HG03135 (cell line): Measurements from ENCODE around the gene CDH15.

Experiments
- ATAC-seq: cut with Tn5 transposase; IDR thresholded peaks from one replicate; pipeline ENCODE4 v1.9.1; 2021; ENCODE audit warnings: mild to moderate bottlenecking, moderate library complexity; ENCODE audit not compliant: unreplicated experiment

CDH15 gene, protein sequence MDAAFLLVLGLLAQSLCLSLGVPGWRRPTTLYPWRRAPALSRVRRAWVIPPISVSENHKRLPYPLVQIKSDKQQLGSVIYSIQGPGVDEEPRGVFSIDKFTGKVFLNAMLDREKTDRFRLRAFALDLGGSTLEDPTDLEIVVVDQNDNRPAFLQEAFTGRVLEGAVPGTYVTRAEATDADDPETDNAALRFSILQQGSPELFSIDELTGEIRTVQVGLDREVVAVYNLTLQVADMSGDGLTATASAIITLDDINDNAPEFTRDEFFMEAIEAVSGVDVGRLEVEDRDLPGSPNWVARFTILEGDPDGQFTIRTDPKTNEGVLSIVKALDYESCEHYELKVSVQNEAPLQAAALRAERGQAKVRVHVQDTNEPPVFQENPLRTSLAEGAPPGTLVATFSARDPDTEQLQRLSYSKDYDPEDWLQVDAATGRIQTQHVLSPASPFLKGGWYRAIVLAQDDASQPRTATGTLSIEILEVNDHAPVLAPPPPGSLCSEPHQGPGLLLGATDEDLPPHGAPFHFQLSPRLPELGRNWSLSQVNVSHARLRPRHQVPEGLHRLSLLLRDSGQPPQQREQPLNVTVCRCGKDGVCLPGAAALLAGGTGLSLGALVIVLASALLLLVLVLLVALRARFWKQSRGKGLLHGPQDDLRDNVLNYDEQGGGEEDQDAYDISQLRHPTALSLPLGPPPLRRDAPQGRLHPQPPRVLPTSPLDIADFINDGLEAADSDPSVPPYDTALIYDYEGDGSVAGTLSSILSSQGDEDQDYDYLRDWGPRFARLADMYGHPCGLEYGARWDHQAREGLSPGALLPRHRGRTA

DNA sequence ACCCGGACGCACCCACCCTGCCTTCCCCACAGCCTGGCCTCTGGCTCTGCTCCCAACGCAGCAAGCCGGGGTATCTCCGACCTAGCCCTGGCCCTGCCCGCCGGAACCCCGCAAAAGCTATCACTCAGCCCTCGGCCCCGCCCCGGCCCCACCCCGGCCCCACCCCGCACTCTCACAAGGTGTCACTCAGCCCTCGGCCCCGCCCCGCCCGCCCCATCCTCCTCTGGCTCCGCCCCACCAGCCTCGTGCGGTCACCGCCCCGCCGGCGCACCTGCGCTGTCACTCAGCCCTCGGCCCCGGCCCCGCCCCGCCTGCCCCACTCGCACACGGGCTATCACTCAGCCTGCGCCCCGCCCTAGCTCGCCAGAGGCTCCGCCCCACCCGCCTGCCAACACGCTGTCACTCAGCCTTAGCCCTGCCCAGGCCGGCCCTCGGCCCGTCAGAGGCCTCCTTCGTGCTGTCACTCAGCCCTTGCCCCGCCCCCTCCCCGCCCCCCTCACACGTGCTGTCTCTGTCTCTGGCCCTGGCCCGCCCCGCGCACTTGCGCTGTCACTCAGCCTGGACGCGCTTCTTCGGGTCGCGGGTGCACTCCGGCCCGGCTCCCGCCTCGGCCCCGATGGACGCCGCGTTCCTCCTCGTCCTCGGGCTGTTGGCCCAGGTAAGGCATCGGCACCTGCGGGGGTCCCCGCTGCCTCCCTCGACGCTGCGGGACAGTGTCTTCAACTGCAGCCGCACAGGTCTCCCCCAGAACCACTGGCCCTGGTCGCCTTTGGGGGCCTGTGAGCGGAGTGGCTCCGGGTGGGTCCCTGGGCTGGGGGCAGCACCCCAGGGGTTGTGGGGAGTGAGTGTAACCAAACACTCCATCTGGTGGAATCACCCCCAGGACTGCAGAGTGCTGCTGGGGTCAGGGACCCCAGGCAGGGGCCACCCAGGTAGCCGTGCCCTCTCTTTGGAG, at the start of gene CDH15:
Gene CDH15, plus strand, starts transcription at position 533 of the 955 bp plus-strand sequence. Its CDS starts 84 bp downstream, at position 617.
- peak; percentile 74 for ATAC-seq

DNA sequence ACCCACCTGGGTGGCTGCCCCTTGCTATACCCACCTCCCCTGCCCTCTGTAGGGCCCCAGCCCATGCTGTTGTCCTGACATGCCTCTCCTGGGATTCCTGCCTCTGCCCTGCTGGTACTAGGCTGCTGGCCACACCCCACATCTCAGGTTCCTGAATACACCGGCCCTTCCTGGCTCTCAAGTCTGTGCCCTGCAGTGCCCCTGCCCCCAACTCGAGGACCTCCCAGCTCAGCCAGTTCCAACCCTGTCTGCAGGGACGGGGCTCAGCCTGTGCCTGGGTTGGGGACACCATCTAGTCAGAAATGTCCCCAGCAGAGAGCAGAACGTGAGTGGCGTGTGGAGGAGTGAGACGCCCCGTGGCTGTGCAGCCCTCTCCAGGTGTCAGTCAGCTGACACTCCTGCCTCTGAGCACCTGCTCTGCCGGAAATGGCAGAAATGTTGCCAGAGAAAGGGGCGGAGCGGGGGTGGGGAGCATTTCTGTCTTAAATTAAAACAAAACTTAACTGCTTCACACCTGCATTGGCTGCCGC, 49.2 kb upstream of the CDH15 start:
- ATAC-seq, result no peak

DNA sequence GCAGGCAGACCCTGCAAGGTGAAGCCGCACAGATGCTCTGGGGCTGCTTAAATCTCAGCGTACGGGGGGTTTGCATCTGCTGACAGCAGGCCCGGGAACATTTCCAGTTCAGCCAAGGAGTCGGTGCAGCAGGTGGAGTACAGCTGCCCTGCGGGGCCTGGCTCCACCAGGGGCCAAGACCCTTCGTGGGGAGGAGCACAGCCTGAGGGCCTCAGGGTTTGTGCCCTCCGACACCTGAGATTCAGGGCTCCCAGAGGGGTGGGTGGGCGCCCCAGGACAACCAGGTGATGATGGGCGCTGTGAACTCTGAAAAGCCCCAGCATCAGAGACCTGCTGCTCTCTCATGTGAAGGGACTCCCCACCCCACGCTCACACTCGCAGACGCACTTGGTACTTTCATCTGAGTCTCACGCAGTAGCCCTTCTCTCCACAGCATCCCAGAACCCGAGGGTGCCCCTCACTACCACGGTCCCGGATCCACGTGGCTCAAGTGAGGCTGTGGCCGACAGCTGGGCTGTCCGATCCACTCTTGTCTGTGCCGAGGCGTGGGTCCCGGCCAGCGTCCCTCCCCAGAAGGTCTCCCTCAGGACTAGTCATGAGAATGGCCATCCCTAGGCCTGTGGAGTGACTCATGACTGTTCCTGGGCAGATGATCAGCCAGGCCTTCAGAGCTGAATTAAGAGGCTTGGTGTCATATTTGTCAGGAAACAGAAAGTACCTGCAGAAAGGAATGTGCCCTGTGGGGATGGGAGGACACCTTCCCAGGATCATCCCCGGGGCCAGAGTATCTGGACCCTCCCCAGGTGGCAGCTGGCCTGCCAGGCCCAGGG, 48.3 kb upstream of the CDH15 start:
- ATAC-seq, result no peak

DNA sequence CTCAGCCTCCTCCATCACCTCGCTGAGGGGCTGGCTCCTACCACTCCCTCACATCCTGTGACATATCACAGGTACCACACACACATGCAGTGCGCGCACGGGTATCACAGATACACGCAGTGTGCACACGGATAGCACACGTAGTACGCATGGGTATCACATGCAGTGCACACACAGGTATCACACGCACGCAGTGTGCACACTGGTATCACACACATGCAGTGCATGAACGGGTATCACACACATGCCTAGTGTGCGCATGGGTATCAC, 47.8 kb upstream of the CDH15 start:
- ATAC-seq, result no peak

GRCh38 chr16:89129378-89129777, 42.2 kb upstream of the CDH15 start:
- no peak for ATAC-seq

- no peak for ATAC-seq
Observed at GRCh38 chr16:89130448-89130847, 41.1 kb upstream of the CDH15 start.

DNA sequence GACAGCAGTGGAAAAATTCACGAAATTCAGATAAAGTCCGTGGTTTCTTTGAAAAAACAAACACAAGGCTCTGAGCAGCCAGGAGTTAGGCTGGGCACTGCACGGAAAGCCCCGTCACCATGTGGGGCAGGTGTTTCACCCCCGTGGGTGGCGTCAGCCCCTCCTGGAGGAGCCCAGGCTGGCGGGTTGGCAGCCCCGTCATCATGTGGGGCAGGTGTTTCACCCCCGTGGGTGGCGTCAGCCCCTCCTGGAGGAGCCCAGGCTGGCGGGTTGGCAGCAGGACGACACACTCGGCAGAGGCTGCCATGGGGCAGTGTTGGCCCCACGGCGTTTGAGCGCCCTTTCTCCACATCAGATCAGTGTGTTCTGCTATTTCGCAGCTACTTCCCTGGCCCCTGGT, 39.8 kb upstream of the CDH15 start:
- ATAC-seq, result no peak

DNA sequence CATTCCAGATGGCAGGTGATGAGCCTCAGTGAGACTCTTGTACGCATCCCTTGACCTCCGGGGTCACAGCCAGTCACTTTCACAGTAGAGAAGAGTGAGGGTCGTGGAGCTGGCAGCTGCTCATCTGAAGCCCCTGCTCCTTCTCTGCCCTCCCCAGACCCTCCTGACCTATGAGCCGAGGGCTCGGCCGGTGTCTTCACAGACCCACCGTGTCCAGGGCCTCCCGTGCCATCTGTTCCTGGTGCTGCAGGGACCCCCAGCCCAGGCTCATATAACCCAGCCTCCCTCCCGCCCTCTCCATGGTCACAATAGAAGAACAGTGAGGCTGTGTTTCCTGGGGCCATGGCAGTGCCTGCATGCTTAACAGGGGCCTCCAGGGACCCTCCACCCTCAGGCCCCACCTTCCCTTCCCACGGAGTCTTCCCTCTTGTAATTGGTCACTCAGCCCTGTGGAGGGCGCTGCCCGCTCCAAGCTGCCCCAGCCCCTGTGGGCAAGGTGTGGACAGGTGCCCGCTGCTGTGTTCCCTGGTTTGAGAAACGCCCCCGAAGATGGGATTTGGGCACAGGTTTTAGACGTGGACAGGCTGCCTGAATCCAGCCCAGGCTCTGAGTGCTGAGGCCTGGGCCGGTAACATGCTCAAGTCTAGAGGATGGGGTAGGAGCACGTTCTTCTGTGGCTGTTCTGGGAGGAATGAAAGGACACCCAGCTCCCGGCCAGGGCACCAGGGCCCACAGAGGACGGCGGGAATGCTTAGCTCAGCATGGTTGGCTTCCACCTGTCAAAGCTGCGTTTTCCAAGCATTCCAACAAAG, 39.1 kb upstream of the CDH15 start:
- no peak for ATAC-seq

DNA sequence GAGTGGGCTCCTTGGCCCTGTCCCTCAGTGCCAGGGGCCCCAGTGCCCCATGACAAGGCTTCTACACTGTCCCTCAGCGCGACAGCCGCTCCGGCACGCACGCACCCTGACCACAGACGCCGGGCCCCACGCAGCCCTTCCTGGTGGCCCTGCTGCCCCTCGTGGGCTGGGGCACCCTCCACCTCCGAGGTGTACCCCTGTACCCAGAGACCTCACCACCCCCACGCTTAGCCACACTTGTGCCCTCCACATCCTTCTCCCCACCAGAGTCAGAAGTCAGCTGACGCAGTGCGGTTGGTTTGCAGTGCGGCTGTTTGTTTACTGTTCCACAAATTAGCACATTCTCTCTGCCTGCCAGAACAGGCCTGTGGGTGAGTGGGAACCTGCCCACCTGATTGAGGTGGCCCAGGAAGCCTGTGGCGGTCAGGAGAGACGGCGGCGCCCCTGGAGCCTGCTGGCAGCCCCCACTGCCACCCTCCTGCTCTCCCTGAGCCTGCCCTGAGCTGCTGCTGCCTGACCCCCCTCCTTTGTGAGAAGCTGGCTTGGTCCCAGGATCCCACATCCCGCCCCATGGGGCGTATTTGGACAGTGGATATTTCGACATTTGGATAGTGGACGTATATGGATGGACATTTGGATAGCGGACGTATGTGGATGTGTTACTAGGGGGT, 38.0 kb upstream of the CDH15 start:
- no peak for ATAC-seq

- no peak for ATAC-seq
Observed at GRCh38 chr16:89134269-89134668, 37.3 kb upstream of the CDH15 start.

GRCh38 chr16:89135166-89135565, 36.4 kb upstream of the CDH15 start:
- ATAC-seq, result no peak

DNA sequence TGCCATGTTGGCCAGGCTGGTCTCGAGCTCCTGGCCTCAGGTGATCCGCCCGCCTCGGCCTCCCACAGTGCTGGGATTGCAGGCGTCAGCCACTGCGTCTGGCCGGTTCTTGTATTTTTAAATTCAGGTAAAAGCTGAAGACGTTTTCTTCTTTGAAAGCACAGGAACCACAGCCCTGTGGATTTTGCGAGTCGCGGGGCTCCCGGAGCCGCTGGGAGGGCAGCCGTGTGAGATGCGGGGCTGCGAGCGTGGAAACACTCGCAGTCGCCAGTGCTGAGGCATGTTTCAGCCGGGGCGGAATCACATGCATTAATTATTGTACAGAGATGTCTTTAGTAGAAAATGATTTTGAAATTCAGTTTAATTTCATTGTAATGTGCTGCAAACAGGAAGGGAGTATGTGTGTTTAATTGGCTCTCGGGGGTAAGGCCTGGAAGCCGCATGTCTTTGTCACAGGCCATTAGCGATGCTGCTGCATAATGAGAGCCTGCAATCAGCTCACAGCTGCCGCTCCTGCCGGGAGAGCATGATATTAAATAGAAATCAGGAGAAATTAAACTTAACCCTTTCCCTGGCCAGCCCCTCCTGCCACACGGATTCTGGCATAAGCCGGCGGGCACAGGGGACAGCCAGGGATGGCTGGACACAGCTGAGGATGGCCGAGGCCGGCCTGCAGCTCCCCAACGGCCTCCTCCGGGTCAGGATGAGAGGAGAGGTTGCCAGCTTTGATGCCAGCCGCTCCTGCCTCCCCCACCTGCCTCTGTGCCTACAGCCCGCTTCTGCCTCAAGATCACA, 35.4 kb upstream of the CDH15 start:
- ATAC-seq, result no peak

GRCh38 chr16:89136931-89137330, 34.6 kb upstream of the CDH15 start:
- no peak for ATAC-seq

- ATAC-seq, result no peak
Observed at GRCh38 chr16:89137666-89138512, 33.7 kb upstream of the CDH15 start.

GRCh38 chr16:89138513-89138795, 33.1 kb upstream of the CDH15 start:
- no peak for ATAC-seq

GRCh38 chr16:89138843-89139520, 32.6 kb upstream of the CDH15 start:
- ATAC-seq, result no peak

DNA sequence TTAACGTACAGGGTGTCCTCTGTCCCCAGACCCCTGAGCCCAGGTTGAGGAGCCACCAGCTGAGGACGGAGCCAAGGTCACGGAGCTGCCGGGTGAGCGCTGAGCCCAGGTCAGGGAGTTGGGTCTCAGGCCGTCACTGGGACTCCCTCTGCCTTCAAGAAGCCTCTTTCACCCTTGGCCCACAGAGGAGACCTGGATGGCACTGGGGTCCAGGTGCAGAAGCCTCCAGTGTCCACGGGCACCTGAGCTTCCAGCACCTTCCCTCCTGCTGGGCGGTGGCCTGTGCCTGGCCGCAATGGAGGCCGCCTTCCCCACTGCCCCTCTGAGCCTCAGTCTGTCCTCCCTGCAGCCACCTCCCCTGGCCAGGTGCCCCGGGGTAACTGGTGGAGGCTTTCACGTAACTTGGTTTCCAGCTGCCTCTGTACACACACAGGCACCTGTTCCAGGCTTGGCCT, 31.6 kb upstream of the CDH15 start:
- ATAC-seq, result no peak
